ENCODE results near the gene SLC7A9.

SLC7A9 gene

DNA sequence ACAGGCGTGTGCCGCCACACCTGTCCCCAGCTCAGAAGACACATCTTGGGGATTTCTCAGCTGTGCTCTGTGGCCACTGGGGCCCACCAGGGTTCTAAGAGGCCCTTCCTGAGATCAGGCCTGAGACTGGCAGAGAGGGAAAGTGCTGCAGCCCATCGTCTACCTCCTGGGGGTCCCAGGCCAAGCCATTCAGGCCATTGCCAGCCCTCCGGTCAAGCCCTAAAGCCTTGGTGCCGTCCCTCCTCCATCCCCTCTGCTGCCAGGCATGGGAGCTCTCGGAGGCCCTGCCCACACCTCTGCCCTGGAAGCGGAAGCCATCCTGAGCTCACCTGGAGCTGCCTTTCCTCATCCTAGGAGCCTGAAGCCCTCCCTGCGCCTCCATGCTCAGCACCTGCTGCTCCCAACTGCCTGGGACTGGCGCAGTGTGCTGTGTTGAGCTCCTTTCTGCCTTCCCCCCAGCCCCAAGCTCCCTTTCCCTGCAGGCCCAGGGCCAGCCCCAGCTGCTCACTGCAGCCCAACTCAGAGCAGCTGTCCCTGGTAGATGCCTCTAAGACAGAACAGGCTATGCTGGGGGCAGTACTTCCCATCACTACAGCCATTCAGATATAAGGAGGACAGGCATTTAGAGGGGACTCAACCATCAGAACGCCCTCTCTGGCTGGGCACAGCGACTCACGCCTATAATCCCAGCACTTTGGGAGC lies 2.9 kb downstream of the SLC7A9 start:
- no peak for TF ChIP-seq SIN3A (IDR thresholded peaks at IDR 0.05; ENCODE audit: borderline replicate concordance, insufficient read depth, low read length)
- TF ChIP-seq, protein P1, sequence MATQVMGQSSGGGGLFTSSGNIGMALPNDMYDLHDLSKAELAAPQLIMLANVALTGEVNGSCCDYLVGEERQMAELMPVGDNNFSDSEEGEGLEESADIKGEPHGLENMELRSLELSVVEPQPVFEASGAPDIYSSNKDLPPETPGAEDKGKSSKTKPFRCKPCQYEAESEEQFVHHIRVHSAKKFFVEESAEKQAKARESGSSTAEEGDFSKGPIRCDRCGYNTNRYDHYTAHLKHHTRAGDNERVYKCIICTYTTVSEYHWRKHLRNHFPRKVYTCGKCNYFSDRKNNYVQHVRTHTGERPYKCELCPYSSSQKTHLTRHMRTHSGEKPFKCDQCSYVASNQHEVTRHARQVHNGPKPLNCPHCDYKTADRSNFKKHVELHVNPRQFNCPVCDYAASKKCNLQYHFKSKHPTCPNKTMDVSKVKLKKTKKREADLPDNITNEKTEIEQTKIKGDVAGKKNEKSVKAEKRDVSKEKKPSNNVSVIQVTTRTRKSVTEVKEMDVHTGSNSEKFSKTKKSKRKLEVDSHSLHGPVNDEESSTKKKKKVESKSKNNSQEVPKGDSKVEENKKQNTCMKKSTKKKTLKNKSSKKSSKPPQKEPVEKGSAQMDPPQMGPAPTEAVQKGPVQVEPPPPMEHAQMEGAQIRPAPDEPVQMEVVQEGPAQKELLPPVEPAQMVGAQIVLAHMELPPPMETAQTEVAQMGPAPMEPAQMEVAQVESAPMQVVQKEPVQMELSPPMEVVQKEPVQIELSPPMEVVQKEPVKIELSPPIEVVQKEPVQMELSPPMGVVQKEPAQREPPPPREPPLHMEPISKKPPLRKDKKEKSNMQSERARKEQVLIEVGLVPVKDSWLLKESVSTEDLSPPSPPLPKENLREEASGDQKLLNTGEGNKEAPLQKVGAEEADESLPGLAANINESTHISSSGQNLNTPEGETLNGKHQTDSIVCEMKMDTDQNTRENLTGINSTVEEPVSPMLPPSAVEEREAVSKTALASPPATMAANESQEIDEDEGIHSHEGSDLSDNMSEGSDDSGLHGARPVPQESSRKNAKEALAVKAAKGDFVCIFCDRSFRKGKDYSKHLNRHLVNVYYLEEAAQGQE (IDR thresholded peaks at IDR 0.05; ENCODE audit: insufficient read depth in 1 of 2, low read depth in 2 of 2, low read length in 2 of 2) = no peak
- TF ChIP-seq TAF1 (IDR thresholded peaks at IDR 0.05; ENCODE audit: borderline replicate concordance, insufficient read depth, low read length) = no peak

DNA sequence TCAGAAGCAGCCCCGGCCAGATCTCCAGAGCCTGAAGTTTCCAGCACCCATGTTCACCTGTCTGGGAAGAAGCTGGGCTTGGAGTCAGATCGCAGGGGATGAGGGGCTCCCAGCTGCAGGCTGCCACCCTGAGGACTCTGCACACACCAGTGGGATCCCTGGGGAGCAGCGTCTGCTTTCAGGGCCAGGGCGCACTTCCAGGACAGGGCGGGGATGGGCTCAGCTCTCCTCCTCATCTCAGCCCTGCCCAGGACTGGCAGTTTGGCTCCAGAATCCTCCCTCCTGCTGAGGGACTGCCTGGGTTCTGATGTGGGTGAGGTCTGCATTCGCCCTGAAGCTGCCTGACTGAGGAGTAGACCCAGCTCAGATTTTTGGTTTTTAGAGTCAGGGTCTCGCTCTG lies 3.5 kb downstream of the SLC7A9 start:
- no peak for TF ChIP-seq TAF1 (IDR thresholded peaks at IDR 0.05; ENCODE audit: borderline replicate concordance, insufficient read depth, low read length)
- TF ChIP-seq SIN3A (IDR thresholded peaks at IDR 0.05; ENCODE audit: borderline replicate concordance, insufficient read depth, low read length) = no peak
- TF ChIP-seq POLR2AphosphoS5 (IDR thresholded peaks at IDR 0.05; ENCODE audit: low read depth, low read length) = no peak
- no peak for TF ChIP-seq FOXP2 (optimal IDR thresholded peaks at IDR 0.05; ENCODE audit: borderline replicate concordance, extremely low read depth, extremely low read length, insufficient read depth)
- TF ChIP-seq, protein P1 (IDR thresholded peaks at IDR 0.05; ENCODE audit: insufficient read depth in 1 of 2, low read depth in 2 of 2, low read length in 2 of 2) = no peak

DNA sequence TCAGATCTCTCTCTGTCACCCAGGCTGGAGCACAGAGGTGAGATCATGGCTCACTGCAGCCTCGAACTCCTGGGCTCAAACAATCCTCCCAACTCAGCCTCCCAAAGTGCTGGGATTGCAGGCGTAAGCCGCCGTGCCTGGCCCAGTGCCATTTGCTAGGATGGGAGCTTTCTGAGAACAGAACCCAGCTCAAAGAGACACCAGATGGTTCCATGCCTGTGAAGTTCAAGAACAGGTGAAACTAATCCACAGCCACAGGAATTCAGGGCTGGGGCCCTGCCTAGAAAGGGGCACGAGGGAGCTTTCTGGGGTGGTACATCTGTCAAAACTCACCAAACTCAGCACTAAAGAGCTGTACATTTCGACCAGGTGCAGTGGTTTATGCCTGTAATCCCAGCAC lies 4.2 kb downstream of the SLC7A9 start:
- no peak for TF ChIP-seq SIN3A (IDR thresholded peaks at IDR 0.05; ENCODE audit: borderline replicate concordance, insufficient read depth, low read length)
- TF ChIP-seq, protein P1 (IDR thresholded peaks at IDR 0.05; ENCODE audit: insufficient read depth in 1 of 2, low read depth in 2 of 2, low read length in 2 of 2) = no peak
- TF ChIP-seq FOXP2 (optimal IDR thresholded peaks at IDR 0.05; ENCODE audit: borderline replicate concordance, extremely low read depth, extremely low read length, insufficient read depth) = no peak
- TF ChIP-seq POLR2AphosphoS5 (IDR thresholded peaks at IDR 0.05; ENCODE audit: low read depth, low read length) = no peak
- TF ChIP-seq TAF1 (IDR thresholded peaks at IDR 0.05; ENCODE audit: borderline replicate concordance, insufficient read depth, low read length) = no peak

DNA sequence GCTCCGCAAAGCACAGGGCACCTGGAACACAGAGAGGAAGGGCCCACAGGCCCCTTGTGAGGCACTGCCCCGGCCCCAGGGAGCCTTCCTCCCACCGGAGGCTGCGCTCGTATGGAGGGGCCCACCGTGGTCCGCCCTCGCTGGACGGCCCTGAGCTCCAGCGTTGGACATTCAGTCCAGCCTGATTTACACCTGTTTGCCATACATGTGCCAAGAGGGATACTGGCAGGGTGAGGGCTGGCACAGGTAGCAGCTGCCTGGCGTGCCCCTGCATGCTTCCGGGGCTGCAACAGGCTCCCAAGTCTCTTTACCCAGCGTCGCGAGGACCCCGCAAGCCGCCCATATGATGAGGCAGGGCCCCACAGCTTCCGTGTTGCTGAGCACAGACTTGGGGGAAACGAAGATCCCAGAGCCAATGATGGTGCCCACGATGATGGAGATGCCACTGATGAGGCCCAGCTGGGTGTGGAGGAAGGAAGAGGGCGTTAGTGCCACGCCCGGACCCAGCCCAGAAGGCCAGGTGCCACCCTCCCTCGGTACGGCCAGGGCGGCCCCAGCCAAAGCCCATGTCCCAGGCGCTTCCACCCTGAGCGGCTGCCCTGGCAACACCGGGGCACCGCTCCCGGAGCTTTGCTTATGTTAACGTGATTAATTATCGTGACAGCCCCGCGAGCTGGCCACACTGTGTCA lies 5.1 kb downstream of the SLC7A9 start:
- TF ChIP-seq, protein P1 (IDR thresholded peaks at IDR 0.05; ENCODE audit: insufficient read depth in 1 of 2, low read depth in 2 of 2, low read length in 2 of 2) = no peak
- TF ChIP-seq FOXP2 (optimal IDR thresholded peaks at IDR 0.05; ENCODE audit: borderline replicate concordance, extremely low read depth, extremely low read length, insufficient read depth) = no peak
- TF ChIP-seq TAF1 (IDR thresholded peaks at IDR 0.05; ENCODE audit: borderline replicate concordance, insufficient read depth, low read length) = no peak
- no peak for TF ChIP-seq SIN3A (IDR thresholded peaks at IDR 0.05; ENCODE audit: borderline replicate concordance, insufficient read depth, low read length)
- TF ChIP-seq POLR2AphosphoS5 (IDR thresholded peaks at IDR 0.05; ENCODE audit: low read depth, low read length) = no peak
